ENCODE measurements around the gene EIF2B2.

The EIF2B2 gene

DNA sequence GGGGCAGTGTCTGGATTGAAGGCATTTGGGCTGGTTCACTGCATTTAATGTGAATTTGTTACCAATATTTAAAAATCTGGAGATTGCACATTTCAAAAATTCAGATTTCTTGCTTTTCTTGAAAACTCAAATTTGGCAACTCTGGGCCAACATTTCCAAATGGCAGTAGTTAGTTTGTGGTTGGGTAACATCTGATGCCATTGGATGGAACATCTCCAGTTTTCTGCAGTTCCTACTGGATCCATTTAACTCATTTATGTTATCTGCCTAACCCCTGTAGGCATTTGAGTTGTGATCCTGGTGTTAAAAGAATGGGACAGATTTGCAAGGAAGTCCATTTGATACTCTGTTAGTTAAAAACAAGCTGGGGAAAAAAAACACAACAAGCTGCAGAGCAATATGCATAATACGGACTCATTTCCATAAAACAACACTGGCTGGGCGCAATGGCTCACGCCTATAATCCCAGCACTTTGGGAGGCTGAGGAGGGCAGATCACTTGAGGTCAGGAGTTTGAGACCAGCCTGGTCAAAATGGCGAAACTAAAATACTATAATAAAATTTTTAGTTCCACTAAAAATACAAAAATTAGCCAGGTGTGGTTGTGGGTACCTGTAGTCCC lies 7.9 kb downstream of the EIF2B2 start:
- peak in 1 of 2 donors; percentile 46 for DNase-seq (ENCODE audit: low read depth in 2 of 2)
- H3K4me3 ChIP-seq (replicated peaks in 1 of 2; ENCODE audit: low read depth in 2 of 2, low read length in 2 of 2): no peak overlapping the region
- TF ChIP-seq, protein P1, sequence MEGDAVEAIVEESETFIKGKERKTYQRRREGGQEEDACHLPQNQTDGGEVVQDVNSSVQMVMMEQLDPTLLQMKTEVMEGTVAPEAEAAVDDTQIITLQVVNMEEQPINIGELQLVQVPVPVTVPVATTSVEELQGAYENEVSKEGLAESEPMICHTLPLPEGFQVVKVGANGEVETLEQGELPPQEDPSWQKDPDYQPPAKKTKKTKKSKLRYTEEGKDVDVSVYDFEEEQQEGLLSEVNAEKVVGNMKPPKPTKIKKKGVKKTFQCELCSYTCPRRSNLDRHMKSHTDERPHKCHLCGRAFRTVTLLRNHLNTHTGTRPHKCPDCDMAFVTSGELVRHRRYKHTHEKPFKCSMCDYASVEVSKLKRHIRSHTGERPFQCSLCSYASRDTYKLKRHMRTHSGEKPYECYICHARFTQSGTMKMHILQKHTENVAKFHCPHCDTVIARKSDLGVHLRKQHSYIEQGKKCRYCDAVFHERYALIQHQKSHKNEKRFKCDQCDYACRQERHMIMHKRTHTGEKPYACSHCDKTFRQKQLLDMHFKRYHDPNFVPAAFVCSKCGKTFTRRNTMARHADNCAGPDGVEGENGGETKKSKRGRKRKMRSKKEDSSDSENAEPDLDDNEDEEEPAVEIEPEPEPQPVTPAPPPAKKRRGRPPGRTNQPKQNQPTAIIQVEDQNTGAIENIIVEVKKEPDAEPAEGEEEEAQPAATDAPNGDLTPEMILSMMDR (IDR thresholded peaks at IDR 0.05; ENCODE audit: low read depth, low read length): no peak

DNA sequence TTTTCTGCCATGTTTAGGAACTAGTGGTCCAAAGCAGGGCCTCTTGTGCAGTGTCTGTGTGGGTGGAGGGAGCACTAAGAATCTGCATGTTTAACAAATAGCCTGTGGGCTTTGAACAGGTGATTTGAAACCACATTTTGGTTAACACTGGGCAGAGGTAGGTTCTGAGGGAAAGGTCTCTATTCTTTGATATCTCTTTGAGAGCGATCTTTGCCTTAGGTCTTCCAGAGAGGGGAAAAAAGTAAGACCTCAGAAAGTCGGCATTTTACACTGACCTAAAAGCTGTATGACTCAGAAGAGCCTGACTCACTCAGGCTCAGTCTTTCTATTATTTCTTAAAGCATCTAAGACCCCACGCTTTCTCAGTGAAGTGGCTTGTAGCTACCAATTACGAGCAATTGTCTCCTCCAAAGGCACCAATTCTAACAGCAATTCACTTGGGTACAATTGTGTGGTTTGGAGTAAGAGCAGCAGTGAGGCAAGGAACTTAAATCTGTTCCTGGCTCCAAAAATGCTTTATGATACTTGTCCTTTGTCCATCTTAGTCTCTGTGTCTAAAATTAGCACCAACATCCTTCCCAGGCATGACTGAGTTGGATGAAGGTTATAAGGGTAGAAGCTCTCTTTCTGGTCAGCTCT lies 8.8 kb downstream of the EIF2B2 start:
- TF ChIP-seq, protein P1 (IDR thresholded peaks at IDR 0.05; ENCODE audit: low read depth, low read length): no peak
- H3K4me3 ChIP-seq (replicated peaks in 1 of 2; ENCODE audit: low read depth in 2 of 2, low read length in 2 of 2): no peak overlapping the region
- DNase-seq (ENCODE audit: low read depth in 2 of 2): peak; percentile 57 to 77

DNA sequence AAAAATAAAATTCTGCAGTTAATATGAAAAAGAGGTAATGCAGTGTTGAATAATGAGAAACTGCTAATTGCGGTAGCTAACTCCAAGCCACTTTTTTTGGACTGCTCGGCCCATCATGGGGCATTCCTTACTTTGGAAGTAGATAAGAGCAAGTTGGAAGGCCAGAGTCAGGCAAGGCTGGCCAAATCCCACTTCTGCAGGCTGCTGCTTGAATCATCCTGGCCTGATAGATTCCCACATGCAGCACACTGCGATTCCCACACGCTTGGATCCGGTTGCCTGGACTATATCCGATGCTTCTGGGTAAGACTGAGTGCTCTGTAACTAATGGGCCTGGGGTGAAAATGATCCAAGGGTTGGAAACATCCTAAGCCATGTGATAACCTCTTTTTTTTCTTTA lies 10.6 kb downstream of the EIF2B2 start:
- DNase-seq (ENCODE audit: low read depth in 2 of 2): no peak
- no peak overlapping the region for H3K4me3 ChIP-seq (replicated peaks in 1 of 2; ENCODE audit: low read depth in 2 of 2, low read length in 2 of 2)
- TF ChIP-seq, protein P1 (IDR thresholded peaks at IDR 0.05; ENCODE audit: low read depth, low read length): no peak

DNA sequence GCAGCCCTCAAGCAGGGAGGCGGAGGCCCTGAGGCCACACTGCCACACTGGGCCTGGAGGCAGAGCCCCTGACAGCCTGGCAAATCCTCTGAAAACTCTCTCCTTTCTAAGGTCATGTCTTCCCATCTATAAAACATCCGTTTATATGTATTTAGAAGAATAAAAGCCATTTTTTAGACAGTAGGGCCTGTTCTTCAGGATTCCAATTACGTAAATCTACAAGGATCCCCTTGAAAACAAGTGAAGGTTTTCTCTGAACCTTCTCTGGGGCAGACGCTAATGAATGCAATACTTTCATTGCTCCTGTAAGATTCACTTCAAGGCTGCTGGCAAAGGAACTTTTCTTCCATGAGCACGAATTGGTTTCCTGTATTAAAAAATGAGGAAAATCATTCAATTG lies 12.8 kb downstream of the EIF2B2 start:
- no peak overlapping the region for H3K4me3 ChIP-seq (replicated peaks in 1 of 2; ENCODE audit: low read depth in 2 of 2, low read length in 2 of 2)
- TF ChIP-seq, protein P1 (IDR thresholded peaks at IDR 0.05; ENCODE audit: low read depth, low read length): no peak

DNA sequence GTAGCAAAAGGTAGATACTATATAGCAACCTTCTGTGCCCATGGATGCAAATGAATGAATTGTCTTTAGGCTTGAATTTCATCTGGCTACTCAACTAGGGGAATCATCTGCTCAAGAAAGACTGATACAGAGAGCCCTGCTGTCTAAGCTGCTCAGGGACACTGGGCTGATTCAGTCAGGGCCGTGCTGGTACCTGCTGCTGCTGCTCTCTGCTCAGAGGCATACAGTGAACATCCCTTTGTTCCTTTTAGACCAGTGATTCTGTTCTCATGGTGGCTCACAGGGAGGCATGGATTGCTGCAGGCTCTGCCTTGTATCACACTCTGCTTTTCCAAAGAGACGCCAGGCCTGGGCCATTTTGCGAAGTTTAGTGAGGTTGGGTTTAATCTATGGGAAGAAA lies 14.1 kb downstream of the EIF2B2 start:
- TF ChIP-seq, protein P1 (IDR thresholded peaks at IDR 0.05; ENCODE audit: low read depth, low read length): no peak
- H3K4me3 ChIP-seq (replicated peaks in 1 of 2; ENCODE audit: low read depth in 2 of 2, low read length in 2 of 2): no peak overlapping the region
- no peak for DNase-seq (ENCODE audit: low read depth in 2 of 2)

More for the DNA sequence above, 12.8 kb downstream of the EIF2B2 start:
- DNase-seq (ENCODE audit: low read depth in 2 of 2): no peak

DNA sequence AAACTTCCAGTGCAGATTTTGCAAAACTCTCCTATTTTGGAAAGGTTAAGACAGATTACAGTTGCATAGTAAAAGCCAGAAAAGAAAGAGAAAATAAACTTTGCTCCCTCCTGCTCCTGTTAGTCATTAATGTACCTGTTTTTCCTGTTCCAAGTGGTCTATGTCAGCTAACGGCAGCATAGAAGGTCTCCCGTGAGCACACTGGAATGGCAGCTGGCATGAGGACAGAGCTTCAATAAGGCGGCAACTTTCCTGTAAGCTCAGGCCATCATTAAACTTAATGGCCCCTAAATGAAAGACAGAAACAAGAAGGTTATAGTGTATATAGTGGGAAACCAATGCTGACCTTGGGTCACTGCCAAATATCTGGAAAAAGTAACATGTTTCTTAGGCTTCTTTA lies 16.0 kb downstream of the EIF2B2 start:
- no peak overlapping the region for H3K4me3 ChIP-seq (replicated peaks in 1 of 2; ENCODE audit: low read depth in 2 of 2, low read length in 2 of 2)
- TF ChIP-seq, protein P1 (IDR thresholded peaks at IDR 0.05; ENCODE audit: low read depth, low read length): no peak
- DNase-seq (ENCODE audit: low read depth in 2 of 2): no peak
